Panc1 (cell line): ENCODE data around the gene BAIAP2. TPM values are rescaled to one million over a fixed set of nuclear protein-coding genes. Genes with fewer than 3 reads are reported as not detected.

Experiments used
- ATAC-seq: fragments of 200-7000 bp; cut with Tn5 transposase; 2 replicates; pipeline ENCODE4 v1.9.1; 2020; ENCODE audit warnings: mild to moderate bottlenecking, moderate library complexity
- BruUV-seq: library from RNA; stranded (reverse); fragments of 400-500 nt; replicated peaks from 2 replicates; lab custom pipeline; 2021; lab: Mats Ljungman, UMichigan
- CTCF ChIA-PET: fragments of 300-600 bp; sonication (Branson Sonifier 250); formaldehyde crosslinking; loops from one replicate; lab custom pipeline; 2022; ENCODE audit warnings: antibody characterized with exemption; lab: Charles Lee
- POLR2A ChIA-PET: fragments of 300-600 bp; sonication (Branson Sonifier 250); formaldehyde crosslinking; loops from one replicate; lab custom pipeline; 2022; ENCODE audit warnings: antibody characterized with exemption; lab: Charles Lee
- DNase-seq: peaks from one replicate; pipeline ENCODE4 v3.0.0-alpha.2; 2010; ENCODE audit warnings: low read depth, low spot score
- H3K27ac ChIP-seq: 2 replicates; pipeline ENCODE4 v1.5.1; 2011; ENCODE audit warnings: mild to moderate bottlenecking, low read length, inconsistent platforms
- H3K27me3 ChIP-seq: fragments of 200-500 bp; sonication (Bioruptor generic); 2 replicates; pipeline ENCODE4 v1.6.0; 2014; ENCODE audit warnings: low read length, inconsistent platforms; ENCODE audit not compliant: control insufficient read depth, insufficient read depth
- H3K36me3 ChIP-seq: fragments of 200-500 bp; sonication (Bioruptor generic); 2 replicates; pipeline ENCODE4 v1.5.1; 2014; ENCODE audit warnings: inconsistent platforms, mild to moderate bottlenecking, low read length, moderate library complexity; ENCODE audit not compliant: control insufficient read depth, insufficient read depth
- H3K4me1 ChIP-seq: 2 replicates; pipeline ENCODE4 v1.5.1; 2011; ENCODE audit warnings: inconsistent platforms, mild to moderate bottlenecking, low read length, moderate library complexity; ENCODE audit not compliant: control insufficient read depth, insufficient read depth
- H3K4me3 ChIP-seq, 2 experiments: 2 replicates each; pipeline ENCODE4 v1.5.1; 2011 to 2012; ENCODE audit warnings: low read depth in 2 of 2, low read length in 2 of 2, mild to moderate bottlenecking in 2 of 2, inconsistent platforms in 1 of 2, moderate library complexity in 1 of 2
- H3K9me3 ChIP-seq: fragments of 200-500 bp; sonication (Bioruptor generic); 2 replicates; pipeline ENCODE4 v1.5.1; 2014; ENCODE audit warnings: low read depth, mild to moderate bottlenecking, inconsistent platforms, low read length, moderate library complexity; ENCODE audit not compliant: control insufficient read depth, insufficient read depth
- POLR2AphosphoS5 ChIP-seq: IDR thresholded peaks from 2 replicates; pipeline ENCODE4 v1.6.1; 2012; ENCODE audit warnings: mild to moderate bottlenecking, low read depth, low read length, moderate library complexity
- SIN3A ChIP-seq: IDR thresholded peaks from 2 replicates; pipeline ENCODE4 v1.6.1; 2012; ENCODE audit warnings: low read depth, mild to moderate bottlenecking, low read length, moderate library complexity, borderline replicate concordance; ENCODE audit not compliant: insufficient read depth
- TCF7L2 ChIP-seq: IDR thresholded peaks from 2 replicates; pipeline ENCODE4 v1.6.1; 2011; ENCODE audit warnings: mild to moderate bottlenecking, low read depth, low read length, inconsistent platforms
- in situ Hi-C: cut with HindIII; loops from 2 replicates; pipeline ENCODE4 v1.10.0; 2016; ENCODE audit warnings: low sequenced_read_pairs, low pct_unique_long_range_greater_than_20kb
- intact Hi-C: fragments of 100-400 bp; cut with micrococcal nuclease; formaldehyde crosslinking; loops from one replicate; pipeline ENCODE4 v1.10.0; 2022; ENCODE audit not compliant: unreplicated experiment
- total RNA-seq: library from RNA; stranded (reverse); gene quantifications from one replicate; pipeline ENCODE4 v1.2.1, GENCODE V29; 2021; ENCODE audit not compliant: unreplicated experiment
- TF ChIP-seq, protein P1 (sequence below): fragments of 450-650 bp; IDR thresholded peaks from 2 replicates; pipeline ENCODE4 v1.5.1; 2017; ENCODE audit warnings: mild to moderate bottlenecking
- TF ChIP-seq, protein P2 (sequence below), 2 experiments: IDR thresholded peaks; 2 replicates each; pipeline ENCODE4 v1.6.1; 2011 to 2012; ENCODE audit warnings: low read depth in 2 of 2, control low read depth in 1 of 2, low read length in 1 of 2, mild to moderate bottlenecking in 1 of 2, moderate library complexity in 1 of 2; ENCODE audit not compliant: insufficient read depth in 1 of 2

Gene BAIAP2
- total RNA-seq, 1 experiment from 2014 or later, result 125 TPM

DNA sequence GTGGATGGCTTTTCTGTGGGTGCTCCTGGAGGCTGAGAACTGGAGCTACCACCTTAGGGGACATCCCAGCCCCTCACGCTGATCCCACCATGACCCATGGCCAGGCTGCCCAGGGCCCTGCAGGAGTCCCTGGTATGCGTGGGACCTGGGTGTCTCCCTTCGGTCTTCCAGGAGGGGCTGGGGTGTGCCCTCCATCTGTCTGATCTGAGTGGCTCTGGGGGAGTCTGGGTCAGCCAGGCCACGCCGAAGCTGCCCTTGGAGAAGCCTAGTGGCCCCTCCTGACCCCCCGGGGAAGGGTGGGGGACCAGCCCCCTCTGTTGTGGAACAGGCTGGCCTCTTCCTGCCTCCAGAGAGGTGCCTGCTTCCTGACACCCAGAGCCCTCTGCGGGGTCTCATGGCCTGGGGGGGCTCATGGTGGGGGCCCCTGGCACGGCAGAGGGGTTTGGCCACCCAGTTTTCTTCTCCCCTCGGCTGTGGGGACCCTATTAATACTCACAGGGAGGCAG, 10.7 kb downstream of the BAIAP2 start:
- peak overlapping the region; percentile 99 for H3K27ac ChIP-seq
- in situ Hi-C loops (no loop called here), intact Hi-C loops (no loop called here)
- ATAC-seq (no peak), DNase-seq (no peak)
- 0 out of 4 replicates have a peak overlapping the region, but pooled peaks of 1 of the 2 experiments have one; percentile 36 for H3K4me3 ChIP-seq
- BruUV-seq, result no TSS peak
- H3K9me3 ChIP-seq, result no peaks in the 10 kb centered on the region
- H3K36me3 ChIP-seq, result no peaks in the 10 kb centered on the region
- CTCF ChIA-PET, result no interaction called here
- POLR2A ChIA-PET, result interaction anchor here (0.5 to 0.9 kb wide), 3 partner anchors 9 to 83 kb away, joined by 3 to 5 read pairs (median 4); no protein-coding TSS in a partner anchor
- peaks cover 99% of the 10 kb centered on the region for H3K4me1 ChIP-seq
- no peaks in the 10 kb centered on the region for H3K27me3 ChIP-seq
- TF ChIP-seq, protein P1, sequence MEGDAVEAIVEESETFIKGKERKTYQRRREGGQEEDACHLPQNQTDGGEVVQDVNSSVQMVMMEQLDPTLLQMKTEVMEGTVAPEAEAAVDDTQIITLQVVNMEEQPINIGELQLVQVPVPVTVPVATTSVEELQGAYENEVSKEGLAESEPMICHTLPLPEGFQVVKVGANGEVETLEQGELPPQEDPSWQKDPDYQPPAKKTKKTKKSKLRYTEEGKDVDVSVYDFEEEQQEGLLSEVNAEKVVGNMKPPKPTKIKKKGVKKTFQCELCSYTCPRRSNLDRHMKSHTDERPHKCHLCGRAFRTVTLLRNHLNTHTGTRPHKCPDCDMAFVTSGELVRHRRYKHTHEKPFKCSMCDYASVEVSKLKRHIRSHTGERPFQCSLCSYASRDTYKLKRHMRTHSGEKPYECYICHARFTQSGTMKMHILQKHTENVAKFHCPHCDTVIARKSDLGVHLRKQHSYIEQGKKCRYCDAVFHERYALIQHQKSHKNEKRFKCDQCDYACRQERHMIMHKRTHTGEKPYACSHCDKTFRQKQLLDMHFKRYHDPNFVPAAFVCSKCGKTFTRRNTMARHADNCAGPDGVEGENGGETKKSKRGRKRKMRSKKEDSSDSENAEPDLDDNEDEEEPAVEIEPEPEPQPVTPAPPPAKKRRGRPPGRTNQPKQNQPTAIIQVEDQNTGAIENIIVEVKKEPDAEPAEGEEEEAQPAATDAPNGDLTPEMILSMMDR, result no peak
- TF ChIP-seq, protein P2, sequence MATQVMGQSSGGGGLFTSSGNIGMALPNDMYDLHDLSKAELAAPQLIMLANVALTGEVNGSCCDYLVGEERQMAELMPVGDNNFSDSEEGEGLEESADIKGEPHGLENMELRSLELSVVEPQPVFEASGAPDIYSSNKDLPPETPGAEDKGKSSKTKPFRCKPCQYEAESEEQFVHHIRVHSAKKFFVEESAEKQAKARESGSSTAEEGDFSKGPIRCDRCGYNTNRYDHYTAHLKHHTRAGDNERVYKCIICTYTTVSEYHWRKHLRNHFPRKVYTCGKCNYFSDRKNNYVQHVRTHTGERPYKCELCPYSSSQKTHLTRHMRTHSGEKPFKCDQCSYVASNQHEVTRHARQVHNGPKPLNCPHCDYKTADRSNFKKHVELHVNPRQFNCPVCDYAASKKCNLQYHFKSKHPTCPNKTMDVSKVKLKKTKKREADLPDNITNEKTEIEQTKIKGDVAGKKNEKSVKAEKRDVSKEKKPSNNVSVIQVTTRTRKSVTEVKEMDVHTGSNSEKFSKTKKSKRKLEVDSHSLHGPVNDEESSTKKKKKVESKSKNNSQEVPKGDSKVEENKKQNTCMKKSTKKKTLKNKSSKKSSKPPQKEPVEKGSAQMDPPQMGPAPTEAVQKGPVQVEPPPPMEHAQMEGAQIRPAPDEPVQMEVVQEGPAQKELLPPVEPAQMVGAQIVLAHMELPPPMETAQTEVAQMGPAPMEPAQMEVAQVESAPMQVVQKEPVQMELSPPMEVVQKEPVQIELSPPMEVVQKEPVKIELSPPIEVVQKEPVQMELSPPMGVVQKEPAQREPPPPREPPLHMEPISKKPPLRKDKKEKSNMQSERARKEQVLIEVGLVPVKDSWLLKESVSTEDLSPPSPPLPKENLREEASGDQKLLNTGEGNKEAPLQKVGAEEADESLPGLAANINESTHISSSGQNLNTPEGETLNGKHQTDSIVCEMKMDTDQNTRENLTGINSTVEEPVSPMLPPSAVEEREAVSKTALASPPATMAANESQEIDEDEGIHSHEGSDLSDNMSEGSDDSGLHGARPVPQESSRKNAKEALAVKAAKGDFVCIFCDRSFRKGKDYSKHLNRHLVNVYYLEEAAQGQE (IDR thresholded peaks at IDR 0.05; ENCODE audit: insufficient read depth in 1 of 2, low read depth in 2 of 2, low read length in 1 of 2), result no peak
- TF ChIP-seq POLR2AphosphoS5 (no peak), SIN3A (no peak), TCF7L2 (no peak)

DNA sequence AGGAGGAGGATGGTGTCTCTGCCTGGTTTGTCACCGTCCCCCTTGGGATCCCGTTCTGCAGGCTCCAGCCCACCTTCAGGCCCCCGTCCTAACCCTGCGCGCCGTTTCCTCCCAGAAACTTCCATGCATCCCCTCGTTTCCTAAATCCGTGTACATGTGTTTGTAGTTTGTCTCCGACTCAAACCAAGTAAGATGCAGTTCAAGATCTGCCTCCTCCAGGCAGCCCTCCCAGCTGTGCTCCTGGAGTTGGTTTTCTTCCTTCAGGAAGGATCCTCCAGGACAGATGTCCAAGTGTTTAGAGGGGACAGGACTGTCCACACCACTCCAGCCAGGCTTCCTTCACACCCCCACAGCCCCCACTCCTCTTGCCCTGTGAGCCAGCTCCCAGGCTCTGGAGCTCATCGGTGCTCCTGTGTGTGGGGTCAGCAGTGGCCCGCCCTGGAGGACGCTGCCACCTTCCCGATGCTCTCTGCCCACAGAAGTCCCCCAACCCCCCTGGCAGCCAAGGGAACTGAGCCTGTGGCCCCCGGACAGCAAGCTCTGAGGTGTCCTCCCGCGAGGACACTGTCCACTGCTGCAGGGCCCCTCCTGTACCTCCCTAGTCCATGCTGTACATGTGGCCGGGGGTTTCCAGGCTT, 11.3 kb downstream of the BAIAP2 start:
- POLR2A ChIA-PET, result interaction anchor here (0.5 to 0.9 kb wide), 3 partner anchors 9 to 84 kb away, joined by 3 to 5 read pairs (median 4); no protein-coding TSS in a partner anchor
- TF ChIP-seq SIN3A, result no peak
- no peak for TF ChIP-seq TCF7L2
- no peaks in the 10 kb centered on the region for H3K36me3 ChIP-seq
- intact Hi-C loops, result no loop called here
- in situ Hi-C loops, result no loop called here
- no TSS peak for BruUV-seq
- no peak overlapping the region for H3K4me3 ChIP-seq
- H3K27ac ChIP-seq, result peak overlapping the region; percentile 99
- DNase-seq (no peak), ATAC-seq (no peak)
- no peaks in the 10 kb centered on the region for H3K9me3 ChIP-seq
- peaks cover 99% of the 10 kb centered on the region for H3K4me1 ChIP-seq
- no peaks in the 10 kb centered on the region for H3K27me3 ChIP-seq
- CTCF ChIA-PET, result no interaction called here
